Panc1 (cell line): ENCODE results near the gene KCNH6.

Experiments
- POLR2AphosphoS5 ChIP-seq: IDR thresholded peaks from 2 replicates; pipeline ENCODE4 v1.6.1; 2012; ENCODE audit warnings: mild to moderate bottlenecking, low read depth, low read length, moderate library complexity
- REST ChIP-seq, 2 experiments: IDR thresholded peaks; 2 replicates each; pipeline ENCODE4 v1.6.1; 2011 to 2012; ENCODE audit warnings: low read depth in 2 of 2, control low read depth in 1 of 2, low read length in 1 of 2, mild to moderate bottlenecking in 1 of 2, moderate library complexity in 1 of 2; ENCODE audit not compliant: insufficient read depth in 1 of 2
- TF ChIP-seq, protein P1 (sequence below): fragments of 450-650 bp; IDR thresholded peaks from 2 replicates; pipeline ENCODE4 v1.5.1; 2017; ENCODE audit warnings: mild to moderate bottlenecking

DNA sequence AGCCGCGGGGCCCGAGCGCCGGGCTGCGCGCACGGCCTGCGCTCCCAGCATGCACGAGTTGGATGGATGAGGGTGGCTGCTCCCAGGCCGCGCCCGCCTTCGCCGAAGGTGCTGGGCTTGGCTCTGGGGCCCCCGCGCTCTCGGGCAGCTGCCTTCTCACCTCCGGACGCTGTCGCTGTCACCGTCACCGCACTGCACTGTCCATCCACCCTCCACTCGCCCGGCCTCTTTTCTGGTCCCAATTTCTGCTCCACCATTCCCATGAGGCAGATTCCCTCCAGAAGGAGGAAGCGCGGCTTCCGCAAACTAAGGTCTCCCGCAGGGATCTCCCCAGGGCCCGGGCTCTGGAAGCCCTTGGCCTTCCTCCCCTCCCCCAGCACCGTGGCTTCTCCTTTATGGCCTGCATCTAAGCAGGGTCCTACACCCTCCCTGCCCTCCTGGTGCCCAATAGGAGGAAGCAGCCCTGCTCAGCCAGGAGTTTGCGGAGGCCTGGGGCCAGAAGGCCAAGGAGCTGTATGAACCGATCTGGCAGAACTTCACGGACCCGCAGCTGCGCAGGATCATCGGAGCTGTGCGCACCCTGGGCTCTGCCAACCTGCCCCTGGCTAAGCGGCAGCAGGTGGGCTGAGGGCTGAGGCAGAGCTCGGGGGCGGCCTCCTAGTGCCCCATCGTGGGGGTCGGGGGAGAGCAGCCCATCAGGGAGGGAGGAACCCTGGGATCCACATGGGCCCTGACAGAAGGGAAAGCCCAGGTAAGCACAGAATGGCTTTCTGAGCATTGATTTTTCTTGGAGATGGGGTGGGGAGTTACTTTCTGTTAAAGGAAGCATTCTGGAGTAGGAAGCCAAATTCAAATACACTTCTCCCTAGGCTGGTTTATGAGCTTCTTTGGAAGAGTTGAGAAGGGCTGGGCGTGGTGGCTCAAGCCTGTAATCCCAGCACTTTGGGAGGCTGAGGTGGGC is 45.4 kb upstream of the KCNH6 start:
- TF ChIP-seq POLR2AphosphoS5 (no peak), REST (IDR thresholded peaks at IDR 0.05; ENCODE audit: insufficient read depth in 1 of 2, low read depth in 2 of 2, low read length in 1 of 2) (no peak)
- TF ChIP-seq, protein P1, sequence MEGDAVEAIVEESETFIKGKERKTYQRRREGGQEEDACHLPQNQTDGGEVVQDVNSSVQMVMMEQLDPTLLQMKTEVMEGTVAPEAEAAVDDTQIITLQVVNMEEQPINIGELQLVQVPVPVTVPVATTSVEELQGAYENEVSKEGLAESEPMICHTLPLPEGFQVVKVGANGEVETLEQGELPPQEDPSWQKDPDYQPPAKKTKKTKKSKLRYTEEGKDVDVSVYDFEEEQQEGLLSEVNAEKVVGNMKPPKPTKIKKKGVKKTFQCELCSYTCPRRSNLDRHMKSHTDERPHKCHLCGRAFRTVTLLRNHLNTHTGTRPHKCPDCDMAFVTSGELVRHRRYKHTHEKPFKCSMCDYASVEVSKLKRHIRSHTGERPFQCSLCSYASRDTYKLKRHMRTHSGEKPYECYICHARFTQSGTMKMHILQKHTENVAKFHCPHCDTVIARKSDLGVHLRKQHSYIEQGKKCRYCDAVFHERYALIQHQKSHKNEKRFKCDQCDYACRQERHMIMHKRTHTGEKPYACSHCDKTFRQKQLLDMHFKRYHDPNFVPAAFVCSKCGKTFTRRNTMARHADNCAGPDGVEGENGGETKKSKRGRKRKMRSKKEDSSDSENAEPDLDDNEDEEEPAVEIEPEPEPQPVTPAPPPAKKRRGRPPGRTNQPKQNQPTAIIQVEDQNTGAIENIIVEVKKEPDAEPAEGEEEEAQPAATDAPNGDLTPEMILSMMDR = no peak
